ENCODE results near the gene ATP2A3.
A peak's percentile ranks its signal among the peaks of the same experiment; 100 is the strongest.

Gene ATP2A3

DNA sequence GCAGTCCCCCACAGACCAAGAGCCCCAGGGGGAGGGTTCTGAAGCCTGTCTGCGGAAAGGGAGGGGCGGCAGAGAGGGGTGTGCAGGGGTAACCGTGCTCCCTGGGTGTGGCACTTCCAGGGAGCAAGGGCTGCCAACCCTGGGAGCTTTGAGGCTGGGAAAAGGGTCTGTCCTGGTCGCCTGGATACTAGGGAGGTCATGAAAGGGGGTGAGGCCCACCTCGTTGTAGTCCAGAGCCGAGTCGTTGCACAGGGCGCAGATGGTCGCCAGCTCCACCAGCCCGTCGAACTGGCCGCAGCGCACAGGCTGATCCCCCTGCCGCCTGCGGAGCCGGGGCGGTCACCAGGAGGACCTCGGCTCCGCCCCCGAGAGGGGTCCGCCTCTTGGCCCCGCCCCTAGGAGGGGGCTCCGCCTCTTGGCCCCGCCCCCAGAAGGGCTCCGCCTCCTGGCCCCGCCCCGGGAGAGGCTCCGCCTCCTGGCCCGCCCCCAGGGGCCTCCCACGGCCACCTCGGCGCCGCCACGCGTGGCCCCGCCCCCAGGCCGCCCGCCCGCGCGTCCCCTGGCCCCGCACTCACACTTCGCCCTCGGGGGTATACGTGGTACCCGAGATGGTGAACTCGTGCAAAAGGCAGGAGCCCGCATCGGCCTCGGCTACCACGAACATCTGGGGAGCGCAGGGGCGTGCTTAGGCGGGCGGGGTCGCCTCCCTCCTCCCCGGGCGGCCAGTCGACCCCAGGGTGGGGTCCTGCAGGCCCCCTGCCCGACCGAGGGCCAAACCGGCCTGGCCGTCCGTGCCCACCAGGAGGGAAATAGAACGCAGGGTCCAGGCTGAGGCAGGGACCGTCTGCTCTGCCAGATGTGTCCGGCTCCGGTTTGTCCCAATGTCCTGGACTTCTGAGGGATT lies 19.5 kb downstream of the ATP2A3 start:
- Mint-ChIP-seq H3K9me3 (no peaks in the 10 kb centered on the region), H3K27ac (peak overlapping the region; percentile 2), H3K27me3 (no peaks in the 10 kb centered on the region), H3K4me1 (peaks cover 8% of the 10 kb centered on the region), H3K4me3 (no peak overlapping the region), H3K36me3 (peaks cover 58% of the 10 kb centered on the region)
- peak; percentile 73 for ATAC-seq

DNA sequence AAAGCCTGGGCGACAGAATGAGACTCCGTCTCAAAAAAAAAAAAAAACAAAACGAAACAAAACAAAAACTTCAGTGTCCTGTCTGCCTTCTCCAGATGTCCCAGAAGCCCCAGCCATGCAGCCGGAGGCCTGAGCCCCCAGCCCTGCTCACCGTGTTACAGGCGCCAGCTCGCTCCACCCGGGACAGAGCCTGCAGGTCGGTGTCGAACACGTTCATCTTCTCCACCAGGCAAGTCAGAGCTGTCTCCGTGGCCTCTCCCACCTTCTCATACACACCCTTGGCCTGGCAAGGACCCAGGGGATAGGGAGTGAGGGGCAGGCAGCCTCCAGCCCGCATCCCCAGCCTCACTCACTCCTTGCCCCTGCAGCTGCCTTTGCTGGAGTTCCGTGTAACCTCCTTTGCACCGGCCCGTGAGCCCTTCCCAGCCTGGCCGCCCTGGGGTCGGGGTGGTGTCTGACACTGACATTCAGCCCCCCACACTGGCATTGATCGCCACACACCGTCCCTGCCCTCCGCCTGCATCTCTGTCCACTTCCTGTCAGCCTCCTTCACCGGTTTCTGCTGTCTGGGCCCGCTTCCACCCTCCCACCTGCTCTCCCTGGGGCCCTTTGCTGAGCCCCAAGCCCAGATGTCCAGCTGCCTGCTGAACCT lies 20.9 kb downstream of the ATP2A3 start:
- Mint-ChIP-seq H3K36me3 (peaks cover 60% of the 10 kb centered on the region), H3K27me3 (no peaks in the 10 kb centered on the region), H3K9me3 (no peaks in the 10 kb centered on the region), H3K27ac (peak overlapping the region; percentile 2), H3K4me1 (peaks cover 8% of the 10 kb centered on the region), H3K4me3 (no peak overlapping the region)
- no peak for ATAC-seq

DNA sequence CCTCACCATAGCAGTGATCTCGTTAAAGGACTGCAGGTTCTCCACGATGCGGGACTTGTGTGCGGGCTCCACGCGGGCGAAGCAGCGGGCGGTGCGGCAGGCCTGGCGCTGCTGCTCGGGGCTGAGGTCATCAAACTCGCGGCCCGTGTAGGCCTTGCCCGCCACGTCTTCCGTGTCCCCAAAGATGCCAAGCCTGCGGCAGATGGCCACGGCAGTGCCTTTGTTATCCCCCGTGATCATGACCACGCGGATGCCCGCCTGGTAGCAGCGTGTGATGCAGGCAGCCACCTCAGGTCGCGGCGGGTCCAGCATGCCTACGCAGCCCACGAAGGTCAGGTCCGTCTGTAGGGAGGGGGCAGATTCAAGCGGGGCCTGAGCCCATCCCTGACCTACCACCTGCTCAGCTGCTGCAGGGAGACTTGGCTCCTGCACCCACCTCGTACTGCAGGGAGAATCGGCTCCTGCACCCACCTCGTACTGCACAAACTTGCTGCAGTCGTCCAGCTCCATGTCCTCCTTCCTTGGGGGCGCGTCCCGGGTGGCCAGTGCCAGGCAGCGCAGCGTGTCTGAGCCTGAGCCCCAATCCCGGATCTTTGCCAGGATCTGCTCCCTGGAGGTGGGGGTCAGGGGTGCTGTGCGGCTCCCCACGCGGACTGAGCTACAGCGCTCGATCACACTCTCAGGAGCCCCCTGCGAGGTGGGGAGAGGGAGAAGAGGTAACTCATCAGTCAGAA lies 23.1 kb downstream of the ATP2A3 start:
- Mint-ChIP-seq H3K4me1 (peaks cover 8% of the 10 kb centered on the region), H3K4me3 (no peak overlapping the region), H3K36me3 (peaks cover 77% of the 10 kb centered on the region), H3K27me3 (no peaks in the 10 kb centered on the region), H3K27ac (no peak overlapping the region), H3K9me3 (no peaks in the 10 kb centered on the region)
- no peak for ATAC-seq

DNA sequence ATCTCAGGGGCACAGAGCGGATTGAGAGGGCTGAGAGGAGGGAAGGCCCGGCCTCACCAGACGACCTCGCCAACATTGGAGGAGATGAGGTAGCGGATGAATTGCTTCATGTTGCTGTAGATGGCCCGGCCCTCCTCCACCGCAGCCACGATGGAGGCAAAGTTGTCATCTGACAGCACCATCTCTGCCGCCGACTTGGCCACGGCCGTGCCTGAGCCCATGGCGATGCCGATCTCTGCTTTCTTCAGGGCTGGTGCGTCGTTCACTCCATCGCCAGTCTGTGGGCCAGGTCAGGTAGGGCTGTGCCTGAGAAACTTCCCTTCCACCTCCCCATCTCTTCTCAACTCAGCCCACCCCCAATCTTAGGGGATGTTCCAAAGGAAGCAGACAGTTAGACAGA lies 26.9 kb downstream of the ATP2A3 start:
- Mint-ChIP-seq H3K4me1 (peaks cover 7% of the 10 kb centered on the region), H3K4me3 (no peak overlapping the region), H3K27me3 (no peaks in the 10 kb centered on the region), H3K9me3 (no peaks in the 10 kb centered on the region), H3K36me3 (peaks cover 69% of the 10 kb centered on the region), H3K27ac (no peak overlapping the region)
- no peak for ATAC-seq

DNA sequence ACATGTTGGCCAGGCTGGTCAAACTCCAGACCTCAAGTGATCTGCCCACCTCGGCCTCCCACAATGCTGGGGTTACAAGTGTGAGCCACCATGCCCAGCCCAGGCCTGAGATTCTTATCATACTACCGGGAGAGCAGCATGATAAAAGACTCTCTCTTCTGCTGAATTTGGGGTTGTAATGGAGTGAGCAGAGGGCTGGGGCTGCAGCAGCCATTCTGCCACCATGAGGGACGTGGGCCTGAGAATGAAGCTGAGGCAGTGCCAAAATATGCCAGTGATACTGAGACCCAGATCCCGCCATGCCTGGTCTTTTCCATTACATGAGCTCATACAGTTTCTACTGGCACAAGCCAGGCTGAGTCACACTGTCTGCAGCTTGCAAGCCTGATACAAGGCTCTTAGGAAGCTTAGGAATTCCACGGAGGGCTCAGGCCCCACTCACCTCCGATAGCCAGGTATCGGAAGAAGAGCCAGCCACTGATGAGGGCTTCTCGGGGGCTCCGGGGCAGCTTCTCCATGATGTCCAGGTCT lies 28.3 kb downstream of the ATP2A3 start:
- H3K4me1 Mint-ChIP-seq, result peaks cover 7% of the 10 kb centered on the region
- H3K27me3 Mint-ChIP-seq, result no peaks in the 10 kb centered on the region
- no peak overlapping the region for H3K4me3 Mint-ChIP-seq
- H3K36me3 Mint-ChIP-seq, result peaks cover 60% of the 10 kb centered on the region
- ATAC-seq, result no peak
- H3K9me3 Mint-ChIP-seq, result no peaks in the 10 kb centered on the region
- H3K27ac Mint-ChIP-seq, result peak overlapping the region; percentile 59

DNA sequence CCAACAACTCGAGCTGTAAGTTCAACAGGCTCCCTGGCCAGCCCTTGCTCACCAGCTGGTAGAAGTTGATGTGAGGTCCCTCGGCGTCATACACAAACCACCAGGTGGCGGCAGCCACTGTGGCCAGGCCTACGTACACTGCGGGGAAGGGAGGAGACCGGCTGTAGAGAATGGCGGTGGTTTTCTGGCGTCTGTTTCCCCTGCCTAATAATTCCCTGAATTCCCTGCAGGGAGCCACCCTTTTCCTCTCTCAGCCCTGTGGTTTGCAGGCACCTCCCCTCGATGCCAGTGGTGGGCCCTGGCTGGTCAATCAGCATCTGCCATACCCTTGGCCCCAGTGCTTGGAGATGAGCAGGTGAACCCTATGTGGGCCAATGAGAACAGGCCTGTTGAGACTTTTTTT lies 29.1 kb downstream of the ATP2A3 start:
- Mint-ChIP-seq H3K4me1 (peaks cover 7% of the 10 kb centered on the region), H3K27me3 (no peaks in the 10 kb centered on the region), H3K4me3 (no peak overlapping the region), H3K9me3 (no peaks in the 10 kb centered on the region), H3K27ac (peak overlapping the region; percentile 59), H3K36me3 (peaks cover 59% of the 10 kb centered on the region)
- ATAC-seq, result peak; percentile 84

DNA sequence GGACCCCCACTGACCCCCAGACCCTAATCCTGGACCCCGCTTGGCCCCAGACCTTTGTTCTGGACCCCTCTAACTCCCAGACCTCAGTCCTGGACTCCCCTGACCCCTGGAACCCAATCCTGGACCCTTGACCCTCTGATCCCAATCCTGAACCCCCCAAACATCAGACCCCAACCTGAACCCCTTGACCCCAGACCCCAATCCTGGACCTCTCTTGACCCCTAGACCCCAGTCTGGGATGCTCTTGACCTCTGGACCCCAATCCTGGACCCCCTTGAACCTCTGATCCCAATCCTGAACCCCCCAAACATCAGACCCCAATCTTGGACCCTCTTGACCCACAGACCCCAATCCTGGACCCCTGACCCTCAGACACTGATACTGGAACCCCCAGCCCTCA lies 34.5 kb downstream of the ATP2A3 start:
- no peak for ATAC-seq
- Mint-ChIP-seq H3K27ac (peak overlapping the region; percentile 60), H3K4me3 (no peak overlapping the region), H3K9me3 (no peaks in the 10 kb centered on the region), H3K4me1 (peaks cover 21% of the 10 kb centered on the region), H3K27me3 (no peaks in the 10 kb centered on the region), H3K36me3 (peaks cover 44% of the 10 kb centered on the region)

DNA sequence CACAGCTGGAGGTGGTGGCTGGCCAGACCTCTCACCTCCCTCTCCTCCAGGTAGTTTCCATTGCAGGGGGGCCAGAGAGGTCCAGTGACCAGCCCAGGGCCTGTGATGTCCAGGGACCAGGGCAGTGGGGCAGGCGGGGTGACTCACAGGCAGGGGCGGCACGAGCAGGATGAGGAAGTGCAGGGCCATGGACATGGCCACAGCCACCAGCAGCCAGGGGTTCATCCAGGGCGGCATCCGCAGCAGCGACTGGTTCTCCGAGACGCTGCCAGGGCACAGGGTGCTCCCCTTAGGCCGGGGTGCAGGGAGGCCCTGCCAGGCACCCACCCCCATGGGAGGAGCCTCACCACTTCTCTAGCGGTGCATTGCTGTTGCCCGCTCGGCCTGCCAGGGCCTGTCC lies 35.1 kb downstream of the ATP2A3 start:
- Mint-ChIP-seq H3K4me3 (no peak overlapping the region), H3K27me3 (no peaks in the 10 kb centered on the region), H3K9me3 (no peaks in the 10 kb centered on the region), H3K36me3 (peaks cover 41% of the 10 kb centered on the region), H3K4me1 (peaks cover 20% of the 10 kb centered on the region), H3K27ac (peak overlapping the region; percentile 60)
- no peak for ATAC-seq

DNA sequence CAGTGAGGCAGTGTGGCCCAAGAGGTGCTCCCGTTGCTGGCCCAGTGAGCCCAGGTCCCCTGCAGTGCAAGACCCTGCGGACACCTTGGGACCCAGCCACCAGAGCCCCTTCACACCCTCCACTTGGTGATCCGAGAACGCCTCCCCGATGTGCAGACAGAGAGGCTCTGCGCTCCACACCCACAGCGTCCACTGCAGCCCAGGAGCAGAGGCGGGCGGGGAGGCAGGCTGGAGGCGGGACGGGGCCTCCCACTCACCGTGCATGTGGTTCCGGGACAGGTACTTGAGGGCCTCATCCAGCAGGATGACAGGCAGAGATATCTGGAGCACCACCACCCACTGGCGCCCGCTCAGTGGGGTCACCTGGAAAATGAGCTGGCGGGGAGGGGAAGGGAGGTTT lies 35.8 kb downstream of the ATP2A3 start:
- Mint-ChIP-seq H3K4me3 (no peak overlapping the region), H3K36me3 (peaks cover 41% of the 10 kb centered on the region), H3K27me3 (no peaks in the 10 kb centered on the region), H3K27ac (peak overlapping the region; percentile 55), H3K9me3 (no peaks in the 10 kb centered on the region), H3K4me1 (peaks cover 26% of the 10 kb centered on the region)
- ATAC-seq, result no peak

DNA sequence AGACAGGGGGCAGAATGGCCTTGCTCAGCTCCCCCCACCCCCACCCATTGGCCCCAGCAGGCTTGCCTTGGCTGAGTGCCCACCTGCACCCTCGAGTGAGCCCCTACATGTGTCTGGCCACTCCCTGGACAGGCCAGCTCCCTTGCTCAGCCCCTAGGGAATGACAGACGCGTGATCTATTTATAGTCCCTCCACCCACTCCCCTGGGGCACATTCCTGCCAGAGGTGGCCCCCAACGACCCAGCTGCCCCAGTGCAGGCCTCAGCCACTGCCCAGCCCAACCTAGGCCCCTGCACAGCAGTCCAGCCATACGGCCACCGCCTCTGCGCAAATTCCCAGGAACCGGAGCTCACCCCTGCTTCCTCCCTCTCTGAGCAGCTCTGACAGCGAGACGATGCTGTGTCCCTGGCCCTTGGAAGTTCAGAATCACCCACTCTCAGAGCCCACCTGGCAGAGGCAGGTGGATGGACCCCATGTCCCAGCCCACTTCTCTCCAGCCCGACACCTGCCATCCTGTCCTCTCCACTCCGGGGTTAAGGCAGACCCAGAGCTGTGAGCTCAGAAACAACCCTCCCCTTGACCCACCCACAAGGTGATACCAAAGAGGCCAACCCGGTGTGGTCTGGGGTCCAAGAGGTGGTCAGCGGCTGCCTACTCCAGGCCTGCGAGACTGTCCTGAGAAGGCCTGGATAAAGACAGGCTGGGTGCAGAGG lies 36.5 kb downstream of the ATP2A3 start:
- Mint-ChIP-seq H3K4me3 (no peak overlapping the region), H3K36me3 (peaks cover 40% of the 10 kb centered on the region), H3K4me1 (peaks cover 31% of the 10 kb centered on the region), H3K27ac (peak overlapping the region; percentile 55), H3K9me3 (no peaks in the 10 kb centered on the region), H3K27me3 (no peaks in the 10 kb centered on the region)
- no peak for ATAC-seq

DNA sequence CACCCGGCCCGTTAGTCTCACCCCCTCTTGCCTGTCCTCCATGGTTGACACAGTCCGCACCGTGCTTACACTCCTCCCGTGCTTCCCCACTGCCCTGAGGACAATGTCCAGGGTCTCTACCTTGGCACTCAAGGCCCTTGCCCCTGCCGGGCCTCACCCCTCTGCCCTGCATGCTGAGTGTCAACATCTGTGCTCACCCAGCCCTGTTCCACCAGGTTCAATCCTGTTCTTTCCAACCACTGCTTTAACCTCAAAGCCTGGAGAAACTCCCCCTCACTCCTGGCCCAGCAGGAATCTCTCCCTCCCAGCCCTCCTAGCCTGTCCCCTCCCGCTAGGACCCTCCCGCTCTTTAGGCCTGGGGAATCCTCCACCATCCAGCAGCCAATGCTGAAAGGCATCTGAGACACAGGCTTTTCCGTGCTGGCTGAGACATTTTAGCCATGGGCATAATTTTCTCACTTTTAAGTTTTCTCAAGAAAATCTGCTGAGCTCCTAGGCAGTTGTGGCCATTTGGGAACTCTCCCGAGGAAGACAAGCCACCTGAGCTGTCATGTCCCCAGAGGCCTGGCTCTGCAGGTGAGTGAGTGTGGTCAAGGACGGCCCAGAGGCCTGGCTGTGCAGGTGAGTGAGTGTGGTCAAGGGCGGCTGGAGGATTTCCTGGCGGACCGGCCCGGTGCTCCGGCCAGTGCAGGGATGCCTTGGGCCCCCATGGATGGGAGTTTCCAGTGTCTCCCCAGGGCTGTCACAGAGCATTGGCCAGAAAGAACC lies 37.2 kb downstream of the ATP2A3 start:
- peaks cover 39% of the 10 kb centered on the region for H3K4me1 Mint-ChIP-seq

DNA sequence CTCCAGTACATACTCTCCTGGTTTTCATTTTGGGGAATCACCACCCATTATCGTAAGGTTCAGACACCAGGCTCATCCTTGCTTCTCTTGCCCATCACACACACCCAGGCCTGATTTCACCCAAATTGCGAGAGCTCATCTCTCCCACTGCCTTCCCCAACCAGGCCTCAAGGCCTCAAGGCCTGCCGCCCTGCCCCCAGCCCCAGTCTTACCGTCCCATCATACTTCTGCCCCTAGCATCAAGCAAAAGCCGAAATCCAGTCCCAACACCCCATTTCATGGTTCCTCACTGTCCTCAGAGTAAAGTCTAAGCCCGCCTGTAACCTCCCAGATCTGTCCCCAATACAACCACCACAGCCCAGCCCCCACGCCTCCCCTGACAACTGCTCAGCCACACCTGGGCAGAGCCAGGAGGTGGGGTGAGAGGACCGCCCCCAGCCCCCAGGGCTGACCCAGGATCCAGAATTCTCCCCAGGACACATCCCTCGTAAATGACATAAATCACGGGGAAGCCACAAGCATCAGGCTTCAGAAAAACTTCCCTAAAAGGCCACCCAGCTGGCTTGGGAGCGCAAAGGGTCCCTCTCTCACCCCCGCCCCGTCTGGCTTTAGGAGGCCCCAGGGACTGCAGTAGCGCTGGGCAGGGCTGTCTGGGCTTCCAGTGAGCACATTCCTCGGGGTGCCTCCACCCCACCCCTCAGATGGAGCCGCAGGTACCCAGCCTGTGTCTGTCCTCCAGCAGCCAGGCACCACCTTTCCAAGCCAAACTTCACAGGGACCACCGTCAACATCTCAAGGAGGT lies 38.4 kb downstream of the ATP2A3 start:
- no peak for ATAC-seq
- Mint-ChIP-seq H3K4me3 (no peak overlapping the region), H3K36me3 (peaks cover 35% of the 10 kb centered on the region), H3K27ac (peak overlapping the region; percentile 18), H3K27me3 (no peaks in the 10 kb centered on the region), H3K9me3 (no peaks in the 10 kb centered on the region), H3K4me1 (peaks cover 50% of the 10 kb centered on the region)

More for the DNA sequence above, 37.2 kb downstream of the ATP2A3 start:
- ATAC-seq, result no peak
- Mint-ChIP-seq H3K9me3 (no peaks in the 10 kb centered on the region), H3K4me3 (no peak overlapping the region), H3K27me3 (no peaks in the 10 kb centered on the region), H3K36me3 (peaks cover 35% of the 10 kb centered on the region), H3K27ac (peak overlapping the region; percentile 55)

DNA sequence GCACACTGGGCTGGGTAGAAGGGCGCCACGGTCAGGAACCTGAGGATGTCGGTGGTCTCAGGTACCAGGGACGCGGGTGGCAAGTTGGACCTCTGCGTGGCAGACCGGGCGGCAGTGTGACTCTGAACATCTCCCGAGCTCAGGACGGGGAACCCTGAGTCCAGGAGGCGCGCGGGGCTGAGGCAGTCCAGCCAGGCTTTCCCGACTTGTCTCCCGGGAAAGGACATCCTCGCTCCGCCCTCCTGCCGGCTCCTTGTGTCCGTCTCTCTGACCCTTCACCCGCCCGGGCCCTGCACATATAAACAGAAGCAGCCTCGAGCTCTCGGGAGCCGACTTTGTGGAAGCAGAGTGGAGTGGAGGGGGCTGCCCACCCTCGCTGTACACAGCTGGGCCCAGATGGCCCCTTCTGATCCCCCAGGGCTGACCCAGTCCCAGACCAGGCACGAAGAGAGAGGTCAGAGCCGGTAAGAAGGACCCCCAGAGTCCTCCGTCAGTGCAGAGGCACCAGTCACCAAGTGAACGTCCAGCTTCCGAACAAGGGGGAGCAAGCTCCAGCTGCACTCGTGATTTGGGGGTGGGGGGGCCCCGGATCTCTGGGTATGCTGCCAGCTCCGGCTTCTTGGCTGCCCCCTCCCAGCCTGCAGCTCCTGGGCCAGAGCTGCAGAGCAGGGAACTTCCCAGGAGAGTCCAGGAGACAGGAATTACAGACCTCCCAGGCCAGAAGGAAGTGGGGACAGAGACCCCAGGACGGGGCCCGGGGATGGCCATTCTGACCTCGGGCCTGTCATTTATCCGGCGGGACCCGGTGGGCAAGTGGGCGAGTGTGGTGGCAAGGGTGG lies 39.5 kb downstream of the ATP2A3 start:
- peaks cover 35% of the 10 kb centered on the region for H3K36me3 Mint-ChIP-seq
- ATAC-seq, result no peak
- H3K27me3 Mint-ChIP-seq, result no peaks in the 10 kb centered on the region
- H3K4me1 Mint-ChIP-seq, result peaks cover 54% of the 10 kb centered on the region
- H3K27ac Mint-ChIP-seq, result no peak overlapping the region
- H3K4me3 Mint-ChIP-seq, result no peak overlapping the region
- H3K9me3 Mint-ChIP-seq, result no peaks in the 10 kb centered on the region
